GM06990 (cell line): ENCODE measurements around the gene CD300LF.

Experiments used
- DNase-seq: peaks from one replicate; pipeline ENCODE4 v3.0.0-alpha.2; 2011; ENCODE audit not compliant: insufficient read length; ENCODE audit errors: extremely low read depth
- H3K27me3 ChIP-seq: replicated peaks from 2 replicates; pipeline ENCODE4 v1.6.0; 2011; ENCODE audit warnings: low read length; ENCODE audit not compliant: control insufficient read depth, insufficient read depth
- H3K36me3 ChIP-seq: 2 replicates; pipeline ENCODE4 v1.5.1; 2011; ENCODE audit warnings: low read length; ENCODE audit not compliant: control insufficient read depth, insufficient read depth
- H3K4me3 ChIP-seq: replicated peaks from 2 replicates; pipeline ENCODE4 v1.5.1; 2011; ENCODE audit warnings: low read depth, mild to moderate bottlenecking, control low read depth, low read length
- TF ChIP-seq, protein P1 (sequence below): IDR thresholded peaks from 2 replicates; pipeline ENCODE4 v1.5.1; 2011; ENCODE audit warnings: low read length, control low read depth, mild to moderate bottlenecking, inconsistent platforms; ENCODE audit not compliant: insufficient read depth, poor library complexity, severe bottlenecking

Gene CD300LF

DNA sequence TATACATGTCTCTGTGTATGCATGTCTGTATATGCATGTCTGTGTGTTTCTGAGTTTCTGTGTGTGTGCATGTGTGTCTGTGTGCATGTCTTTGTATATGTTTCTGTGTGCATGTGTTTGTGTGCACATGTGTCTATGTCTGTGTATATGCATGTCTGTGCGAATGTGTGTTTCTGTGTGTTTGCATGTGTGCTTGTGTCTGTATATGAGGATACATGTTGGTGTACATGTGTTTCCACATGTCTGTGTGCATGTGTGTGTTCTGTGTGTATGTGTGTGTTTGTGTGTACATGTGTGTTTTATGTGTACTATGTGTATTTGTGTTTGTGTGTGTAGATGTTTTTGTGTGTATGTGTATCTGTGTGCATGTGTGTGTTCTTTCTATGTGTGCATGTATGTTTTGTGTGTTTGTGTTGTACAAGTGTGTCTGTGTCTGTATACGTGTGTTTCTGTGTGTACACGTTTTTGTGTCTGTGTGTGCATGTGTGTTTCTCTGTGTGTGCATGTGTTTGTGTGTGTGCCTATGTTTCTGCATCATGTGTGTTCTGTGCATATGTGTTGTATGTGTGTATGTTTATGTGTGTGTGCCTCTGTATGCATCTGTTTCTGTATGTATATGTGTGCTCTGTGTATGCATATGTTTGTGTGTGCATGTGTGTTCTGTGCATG is 15.4 kb upstream of the CD300LF start:
- H3K4me3 ChIP-seq: no peak overlapping the region
- DNase-seq: no peak
- TF ChIP-seq, protein P1, sequence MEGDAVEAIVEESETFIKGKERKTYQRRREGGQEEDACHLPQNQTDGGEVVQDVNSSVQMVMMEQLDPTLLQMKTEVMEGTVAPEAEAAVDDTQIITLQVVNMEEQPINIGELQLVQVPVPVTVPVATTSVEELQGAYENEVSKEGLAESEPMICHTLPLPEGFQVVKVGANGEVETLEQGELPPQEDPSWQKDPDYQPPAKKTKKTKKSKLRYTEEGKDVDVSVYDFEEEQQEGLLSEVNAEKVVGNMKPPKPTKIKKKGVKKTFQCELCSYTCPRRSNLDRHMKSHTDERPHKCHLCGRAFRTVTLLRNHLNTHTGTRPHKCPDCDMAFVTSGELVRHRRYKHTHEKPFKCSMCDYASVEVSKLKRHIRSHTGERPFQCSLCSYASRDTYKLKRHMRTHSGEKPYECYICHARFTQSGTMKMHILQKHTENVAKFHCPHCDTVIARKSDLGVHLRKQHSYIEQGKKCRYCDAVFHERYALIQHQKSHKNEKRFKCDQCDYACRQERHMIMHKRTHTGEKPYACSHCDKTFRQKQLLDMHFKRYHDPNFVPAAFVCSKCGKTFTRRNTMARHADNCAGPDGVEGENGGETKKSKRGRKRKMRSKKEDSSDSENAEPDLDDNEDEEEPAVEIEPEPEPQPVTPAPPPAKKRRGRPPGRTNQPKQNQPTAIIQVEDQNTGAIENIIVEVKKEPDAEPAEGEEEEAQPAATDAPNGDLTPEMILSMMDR: no peak
- no peaks in the 10 kb centered on the region for H3K36me3 ChIP-seq
- no peaks in the 10 kb centered on the region for H3K27me3 ChIP-seq

GRCh38 chr17:74725111-74725510 is 12.4 kb upstream of the CD300LF start:
- Histone ChIP-seq H3K36me3 (no peaks in the 10 kb centered on the region), H3K4me3 (no peak overlapping the region), H3K27me3 (no peaks in the 10 kb centered on the region; the same call in 1 of the 2 replicates)
- TF ChIP-seq, protein P1: no peak
- DNase-seq: no peak

DNA sequence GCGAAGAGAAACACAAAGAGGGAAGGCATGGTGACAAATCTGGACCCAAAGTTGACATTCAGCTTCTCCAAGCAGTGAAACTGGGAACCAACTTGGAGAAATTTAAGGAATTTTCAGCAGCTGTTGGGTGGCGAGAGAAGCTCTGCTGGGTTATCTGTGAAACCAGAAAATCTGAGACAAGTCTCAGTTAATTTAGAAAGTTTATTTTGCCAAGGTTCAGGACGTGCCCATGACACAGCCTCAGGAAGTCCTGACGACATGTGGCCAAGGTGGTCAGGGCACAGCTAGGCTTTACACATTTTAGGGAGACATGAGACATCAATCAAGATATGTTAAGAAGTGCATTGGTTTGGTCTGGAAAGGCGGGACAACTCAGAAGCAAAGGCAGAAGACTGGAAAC is 11.2 kb upstream of the CD300LF start:
- no peaks in the 10 kb centered on the region for H3K36me3 ChIP-seq
- DNase-seq: no peak
- TF ChIP-seq, protein P1: no peak
- no peaks in the 10 kb centered on the region; the same call in 1 of the 2 replicates for H3K27me3 ChIP-seq
- H3K4me3 ChIP-seq: no peak overlapping the region

DNA sequence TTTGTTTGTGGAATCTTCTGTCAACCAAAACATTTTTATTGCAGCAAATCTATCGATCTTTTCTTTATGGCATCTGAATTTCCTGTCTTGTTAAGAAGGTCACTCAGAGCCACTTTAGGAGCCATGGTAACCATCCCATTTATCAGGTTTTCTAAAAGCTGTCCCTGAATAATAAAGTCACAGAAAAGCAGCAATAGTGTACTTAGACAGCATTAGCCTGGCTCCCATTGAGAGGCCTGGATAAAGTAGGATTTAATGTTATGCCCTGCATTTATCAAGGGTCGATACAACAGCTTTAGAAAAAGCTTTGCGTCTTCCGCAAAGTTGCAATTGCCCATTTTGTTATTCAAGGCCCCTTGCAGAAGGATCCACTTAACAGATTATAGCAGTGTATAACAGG is 10.1 kb upstream of the CD300LF start:
- Histone ChIP-seq H3K4me3 (no peak overlapping the region), H3K36me3 (no peaks in the 10 kb centered on the region), H3K27me3 (no peaks in the 10 kb centered on the region; the same call in none of the 2 replicates)
- TF ChIP-seq, protein P1: no peak
- DNase-seq: no peak

DNA sequence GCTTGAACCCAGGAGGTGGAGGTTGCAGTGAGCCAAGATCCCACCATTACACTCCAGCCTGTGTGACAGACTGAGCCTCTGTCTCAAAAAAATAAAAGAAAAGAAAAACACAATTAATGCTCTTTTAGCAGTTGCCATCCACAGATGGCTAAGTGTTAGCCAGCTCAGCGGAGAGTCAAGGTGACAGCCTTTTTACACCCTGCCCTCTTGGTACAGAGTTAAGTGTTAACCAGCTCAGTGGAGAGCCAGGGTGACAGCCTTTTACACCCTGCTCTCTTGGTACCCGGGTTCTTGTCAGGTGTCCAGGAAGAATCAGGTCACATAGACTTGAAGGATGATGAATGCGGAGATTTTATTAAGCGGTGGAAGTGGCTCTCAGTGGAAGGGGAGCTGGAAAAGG is 7.8 kb upstream of the CD300LF start:
- no peak for DNase-seq
- Histone ChIP-seq H3K36me3 (no peaks in the 10 kb centered on the region), H3K27me3 (no peaks in the 10 kb centered on the region; the same call in none of the 2 replicates), H3K4me3 (no peak overlapping the region)
- TF ChIP-seq, protein P1: no peak

DNA sequence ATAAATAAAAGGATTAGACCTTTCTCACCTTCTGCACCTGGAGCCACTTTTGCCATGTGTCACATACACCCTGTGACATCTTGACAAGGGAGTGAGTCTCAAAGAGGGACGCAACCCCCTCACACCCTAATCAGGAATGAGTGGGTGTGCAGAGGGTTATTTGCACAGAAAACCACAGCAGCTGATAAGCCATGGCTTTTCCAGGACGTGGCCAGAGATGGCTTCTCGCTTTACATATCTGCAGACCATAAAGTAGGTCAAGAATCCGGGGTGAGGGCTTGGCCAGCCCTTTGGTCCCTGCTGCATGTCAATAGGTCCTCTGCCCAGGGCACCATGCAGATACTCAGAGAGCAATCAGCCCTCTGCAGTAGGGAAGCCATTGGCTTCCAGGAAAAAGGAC is 2.4 kb upstream of the CD300LF start:
- TF ChIP-seq, protein P1: no peak
- Histone ChIP-seq H3K36me3 (no peaks in the 10 kb centered on the region), H3K4me3 (no peak overlapping the region), H3K27me3 (no peaks in the 10 kb centered on the region; the same call in 1 of the 2 replicates)
- DNase-seq: no peak
